PFSK-1 (cell line): ENCODE results near the gene ELAVL1.

Experiments
- POLR2AphosphoS5 ChIP-seq: IDR thresholded peaks from 2 replicates; pipeline ENCODE4 v1.6.1; 2012; ENCODE audit warnings: low read depth, mild to moderate bottlenecking, control low read depth, low read length, moderate library complexity
- SIN3A ChIP-seq: IDR thresholded peaks from 2 replicates; pipeline ENCODE4 v1.6.1; 2012; ENCODE audit warnings: mild to moderate bottlenecking, low read length, moderate library complexity, borderline replicate concordance; ENCODE audit not compliant: insufficient read depth
- TAF1 ChIP-seq: IDR thresholded peaks from 2 replicates; pipeline ENCODE4 v1.6.1; 2012; ENCODE audit warnings: low read length, control low read depth, borderline replicate concordance; ENCODE audit not compliant: insufficient read depth
- TF ChIP-seq, protein P1 (sequence below), 2 experiments: IDR thresholded peaks; 2 replicates each; pipeline versions ENCODE4 v1.6.1 to v1.8.0; 2011 to 2012; ENCODE audit warnings: low read depth in 2 of 2, low read length in 2 of 2, control low read depth in 1 of 2, inconsistent platforms in 1 of 2, mild to moderate bottlenecking in 1 of 2, moderate library complexity in 1 of 2; ENCODE audit not compliant: insufficient read depth in 1 of 2

DNA sequence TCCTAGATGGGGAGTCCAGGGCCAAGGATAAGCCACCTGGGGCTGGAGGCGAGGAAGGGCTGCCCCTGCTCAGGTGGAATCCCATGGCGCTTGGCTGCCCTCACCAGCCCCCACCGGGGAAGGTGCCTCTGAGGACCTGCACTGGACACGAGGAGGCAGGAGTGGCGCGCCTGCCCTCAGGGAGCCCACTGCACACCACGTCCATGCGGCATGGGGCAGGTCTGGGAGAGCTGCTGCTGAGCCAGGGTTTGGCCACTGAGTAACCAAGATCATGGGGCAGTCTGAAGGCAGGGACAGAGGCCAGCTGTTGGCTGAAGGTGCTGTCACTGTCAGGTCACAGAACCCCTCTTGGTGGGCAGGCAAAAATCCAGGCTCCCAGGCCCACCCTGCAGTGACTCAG lies 25.9 kb downstream of the ELAVL1 start:
- no peak for TF ChIP-seq POLR2AphosphoS5
- TF ChIP-seq, protein P1, sequence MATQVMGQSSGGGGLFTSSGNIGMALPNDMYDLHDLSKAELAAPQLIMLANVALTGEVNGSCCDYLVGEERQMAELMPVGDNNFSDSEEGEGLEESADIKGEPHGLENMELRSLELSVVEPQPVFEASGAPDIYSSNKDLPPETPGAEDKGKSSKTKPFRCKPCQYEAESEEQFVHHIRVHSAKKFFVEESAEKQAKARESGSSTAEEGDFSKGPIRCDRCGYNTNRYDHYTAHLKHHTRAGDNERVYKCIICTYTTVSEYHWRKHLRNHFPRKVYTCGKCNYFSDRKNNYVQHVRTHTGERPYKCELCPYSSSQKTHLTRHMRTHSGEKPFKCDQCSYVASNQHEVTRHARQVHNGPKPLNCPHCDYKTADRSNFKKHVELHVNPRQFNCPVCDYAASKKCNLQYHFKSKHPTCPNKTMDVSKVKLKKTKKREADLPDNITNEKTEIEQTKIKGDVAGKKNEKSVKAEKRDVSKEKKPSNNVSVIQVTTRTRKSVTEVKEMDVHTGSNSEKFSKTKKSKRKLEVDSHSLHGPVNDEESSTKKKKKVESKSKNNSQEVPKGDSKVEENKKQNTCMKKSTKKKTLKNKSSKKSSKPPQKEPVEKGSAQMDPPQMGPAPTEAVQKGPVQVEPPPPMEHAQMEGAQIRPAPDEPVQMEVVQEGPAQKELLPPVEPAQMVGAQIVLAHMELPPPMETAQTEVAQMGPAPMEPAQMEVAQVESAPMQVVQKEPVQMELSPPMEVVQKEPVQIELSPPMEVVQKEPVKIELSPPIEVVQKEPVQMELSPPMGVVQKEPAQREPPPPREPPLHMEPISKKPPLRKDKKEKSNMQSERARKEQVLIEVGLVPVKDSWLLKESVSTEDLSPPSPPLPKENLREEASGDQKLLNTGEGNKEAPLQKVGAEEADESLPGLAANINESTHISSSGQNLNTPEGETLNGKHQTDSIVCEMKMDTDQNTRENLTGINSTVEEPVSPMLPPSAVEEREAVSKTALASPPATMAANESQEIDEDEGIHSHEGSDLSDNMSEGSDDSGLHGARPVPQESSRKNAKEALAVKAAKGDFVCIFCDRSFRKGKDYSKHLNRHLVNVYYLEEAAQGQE (IDR thresholded peaks at IDR 0.05; ENCODE audit: insufficient read depth in 1 of 2, low read depth in 2 of 2, low read length in 2 of 2): no peak
- TF ChIP-seq SIN3A: no peak
- TF ChIP-seq TAF1: no peak
